ENCODE measurements around the gene ARNT2. TPM values are rescaled to one million over a fixed set of nuclear protein-coding genes. Genes with fewer than 3 reads are reported as not detected.

The ARNT2 gene
- total RNA-seq, 6 experiments from 2014 or later = 2.4 to 16.6 (median 15.5) TPM

GRCh38 chr15:80490431-80490990, 86.3 kb downstream of the ARNT2 start:
- no peak for DNase-seq
- Mint-ChIP-seq H3K9me3 (no peaks in the 10 kb centered on the region), H3K27me3 (ENCODE audit: insufficient read depth) (peaks cover 2% of the 10 kb centered on the region; the same call in 1 of the 2 replicates), H3K36me3 (ENCODE audit: low read depth) (peaks cover 29% of the 10 kb centered on the region), H3K4me1 (ENCODE audit: low read depth) (peaks cover 100% of the 10 kb centered on the region), H3K27ac (peak overlapping the region; percentile 88), H3K4me3 (no peak overlapping the region; the same call in 1 of the 2 replicates)
- TF ChIP-seq CTCF (IDR thresholded peaks at IDR 0.05) = no peak

DNA sequence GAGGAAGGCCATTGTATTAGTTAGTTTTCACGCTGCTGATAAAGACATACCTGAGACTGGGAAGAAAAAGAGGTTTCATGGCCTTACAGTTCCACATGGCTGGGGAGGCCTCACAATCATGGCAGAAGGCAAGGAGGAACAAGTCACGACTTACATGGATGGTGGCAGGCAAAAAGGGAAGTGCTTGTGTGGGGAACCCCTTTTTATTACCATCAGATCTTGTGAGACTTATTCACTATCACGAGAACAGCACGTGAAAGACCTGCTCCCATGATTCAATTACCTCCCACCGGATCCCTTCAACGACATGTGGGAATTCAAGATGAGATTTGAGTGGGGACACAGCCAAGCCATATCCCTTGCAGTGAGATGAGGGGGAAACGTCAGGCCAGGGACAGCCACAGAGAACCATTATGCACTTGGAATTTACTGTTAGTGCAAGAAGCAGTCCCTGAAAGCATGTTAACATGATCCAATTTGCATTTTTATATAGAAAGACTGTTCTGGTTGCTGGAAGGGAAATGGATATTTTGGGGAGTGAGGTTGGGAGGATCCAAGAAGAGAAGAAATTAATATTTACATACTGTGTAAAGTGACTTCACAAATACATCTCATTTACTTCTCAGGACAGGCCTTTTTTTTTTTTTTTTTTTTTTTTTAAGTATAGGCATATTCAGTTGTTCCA, 87.1 kb downstream of the ARNT2 start:
- no peak for DNase-seq
- no peak for TF ChIP-seq CTCF (IDR thresholded peaks at IDR 0.05)
- Mint-ChIP-seq H3K9me3 (no peaks in the 10 kb centered on the region), H3K4me3 (no peak overlapping the region; the same call in 1 of the 2 replicates), H3K36me3 (ENCODE audit: low read depth) (peaks cover 23% of the 10 kb centered on the region), H3K27ac (peak overlapping the region; percentile 88), H3K4me1 (ENCODE audit: low read depth) (peaks cover 100% of the 10 kb centered on the region), H3K27me3 (ENCODE audit: insufficient read depth) (peaks cover 2% of the 10 kb centered on the region; the same call in 1 of the 2 replicates)

GRCh38 chr15:80492409-80492808, 88.2 kb downstream of the ARNT2 start:
- Mint-ChIP-seq H3K36me3 (ENCODE audit: low read depth) (peaks cover 20% of the 10 kb centered on the region), H3K4me3 (no peak overlapping the region), H3K27ac (peak overlapping the region; percentile 12; the same call in 1 of the 2 replicates), H3K4me1 (ENCODE audit: low read depth) (peaks cover 94% of the 10 kb centered on the region), H3K9me3 (no peaks in the 10 kb centered on the region), H3K27me3 (ENCODE audit: insufficient read depth) (peaks cover 2% of the 10 kb centered on the region; the same call in 1 of the 2 replicates)
- no peak for TF ChIP-seq CTCF (IDR thresholded peaks at IDR 0.05)
- DNase-seq = no peak

DNA sequence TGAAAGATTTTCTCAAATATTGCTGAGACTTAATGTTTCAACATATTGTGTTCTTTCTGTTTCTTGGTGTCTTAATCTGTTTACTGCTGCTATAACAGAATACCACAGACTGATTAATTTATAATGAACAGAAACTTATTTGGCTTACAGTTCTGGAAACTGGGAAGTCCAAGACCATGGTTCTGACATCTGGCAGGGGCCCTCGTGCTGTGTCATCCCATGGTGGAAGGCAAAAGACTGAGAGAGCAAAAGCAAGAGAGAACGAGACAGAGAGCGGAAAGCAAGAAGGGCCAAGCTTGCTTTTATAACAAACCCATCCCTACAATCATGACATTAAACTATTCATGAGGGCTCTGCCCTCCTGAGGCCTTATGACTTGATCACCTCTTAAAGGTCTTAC, 88.7 kb downstream of the ARNT2 start:
- H3K27ac Mint-ChIP-seq = peak overlapping the region; percentile 67

DNA sequence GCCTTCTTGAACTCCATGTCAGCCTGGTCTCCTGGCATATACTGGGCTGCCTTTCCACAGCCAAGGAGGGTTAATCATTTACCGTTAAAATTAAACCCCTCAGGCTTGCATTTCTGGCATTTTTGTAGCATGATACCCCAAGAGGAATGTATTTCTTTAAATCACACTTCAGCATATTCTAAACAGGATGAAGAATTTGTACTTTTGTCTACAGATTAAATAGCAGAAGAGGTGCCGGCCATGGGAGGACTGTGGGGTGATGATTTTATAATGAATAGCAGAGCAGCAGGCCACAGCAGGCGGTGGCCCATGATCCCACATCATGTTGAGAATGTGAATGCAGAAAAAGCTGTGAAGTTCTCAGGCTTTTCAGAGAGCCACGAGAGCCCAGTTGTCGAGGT, 90.2 kb downstream of the ARNT2 start:
- Mint-ChIP-seq H3K4me1 (ENCODE audit: low read depth) (peaks cover 82% of the 10 kb centered on the region), H3K27me3 (ENCODE audit: insufficient read depth) (peaks cover 2% of the 10 kb centered on the region; the same call in 1 of the 2 replicates), H3K27ac (peak overlapping the region; percentile 87), H3K36me3 (ENCODE audit: low read depth) (peaks cover 20% of the 10 kb centered on the region), H3K9me3 (no peaks in the 10 kb centered on the region), H3K4me3 (peak overlapping the region; percentile 31)
- DNase-seq = peak; percentile 70
- TF ChIP-seq CTCF (IDR thresholded peaks at IDR 0.05) = no peak

More for the DNA sequence above, 88.7 kb downstream of the ARNT2 start:
- no peak for TF ChIP-seq CTCF (IDR thresholded peaks at IDR 0.05)
- H3K9me3 Mint-ChIP-seq = no peaks in the 10 kb centered on the region
- peaks cover 20% of the 10 kb centered on the region for H3K36me3 Mint-ChIP-seq (ENCODE audit: low read depth)
- no peak for DNase-seq
- no peak overlapping the region for H3K4me3 Mint-ChIP-seq
- peaks cover 90% of the 10 kb centered on the region for H3K4me1 Mint-ChIP-seq (ENCODE audit: low read depth)
- H3K27me3 Mint-ChIP-seq (ENCODE audit: insufficient read depth) = peaks cover 2% of the 10 kb centered on the region; the same call in 1 of the 2 replicates

Measured in HFFc6 (cell line).